Liver (tissue), 3 donors: Measurements from ENCODE around the gene TSPAN18.

Experiments
- CTCF ChIP-seq: fragments of 150-350 bp; IDR thresholded peaks from 2 replicates; pipeline ENCODE4 v1.5.1; 2017; ENCODE audit warnings: improper control_type of control experiment, low read depth, low read length; ENCODE audit not compliant: missing input control
- REST ChIP-seq: IDR thresholded peaks from 2 replicates; pipeline ENCODE4 v1.6.1; 2016; ENCODE audit warnings: antibody characterized with exemption, mild to moderate bottlenecking
- RXRA ChIP-seq, 2 donors: IDR thresholded peaks; 2 replicates each; pipeline ENCODE4 v1.6.1; 2017 to 2018; ENCODE audit warnings: antibody characterized with exemption in 2 of 2, mild to moderate bottlenecking in 1 of 2
- SP1 ChIP-seq: IDR thresholded peaks from 2 replicates; pipeline ENCODE4 v1.6.1; 2018; ENCODE audit warnings: antibody characterized with exemption, mild to moderate bottlenecking
- TAF1 ChIP-seq: conservative IDR thresholded peaks from 2 replicates; pipeline ENCODE4 v1.6.1; 2016; ENCODE audit warnings: antibody characterized with exemption, mild to moderate bottlenecking
- YY1 ChIP-seq: IDR thresholded peaks from 2 replicates; pipeline ENCODE4 v1.6.1; 2016; ENCODE audit warnings: antibody characterized with exemption, mild to moderate bottlenecking
- donor health status: healthy.
- donor health status: healthy.

DNA sequence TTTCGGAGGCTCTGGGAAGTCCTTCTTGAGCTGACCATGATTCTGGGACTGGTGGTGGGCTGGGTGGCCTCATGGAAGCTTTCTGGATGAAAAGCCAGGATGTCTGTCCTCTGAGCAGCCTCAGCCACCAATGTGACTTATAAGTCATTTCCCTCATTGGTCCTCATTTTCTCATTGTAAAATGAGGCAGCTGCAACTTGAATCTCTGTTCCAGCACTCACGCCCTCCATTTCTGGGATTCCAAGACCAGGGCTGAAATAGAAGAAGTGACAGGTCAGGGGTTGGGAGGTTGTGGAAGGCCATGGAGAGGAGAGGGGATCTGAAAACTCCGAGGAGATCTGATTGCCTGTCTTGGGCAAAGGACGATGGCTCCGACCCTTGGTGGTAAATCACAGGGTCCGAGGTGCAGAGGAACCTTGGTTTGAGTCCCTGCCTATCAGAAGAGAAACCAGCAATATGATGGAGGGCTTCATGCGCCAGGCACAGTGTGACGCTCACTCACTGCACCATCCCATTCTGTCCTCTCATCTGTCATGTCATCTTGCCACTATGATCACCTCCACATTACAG lies 38.3 kb downstream of the TSPAN18 start:
- TF ChIP-seq RXRA (IDR thresholded peaks at IDR 0.05) (no peak), CTCF (no peak), TAF1 (no peak), REST (no peak), YY1 (no peak), SP1 (no peak)
